ENCODE results near the gene PRAC2.
"Not testable (repeated sequence)": the region's sequence is repeated elsewhere in the genome, so short reads cannot be mapped to it uniquely, and the experiment has no call there.

Gene PRAC2

DNA sequence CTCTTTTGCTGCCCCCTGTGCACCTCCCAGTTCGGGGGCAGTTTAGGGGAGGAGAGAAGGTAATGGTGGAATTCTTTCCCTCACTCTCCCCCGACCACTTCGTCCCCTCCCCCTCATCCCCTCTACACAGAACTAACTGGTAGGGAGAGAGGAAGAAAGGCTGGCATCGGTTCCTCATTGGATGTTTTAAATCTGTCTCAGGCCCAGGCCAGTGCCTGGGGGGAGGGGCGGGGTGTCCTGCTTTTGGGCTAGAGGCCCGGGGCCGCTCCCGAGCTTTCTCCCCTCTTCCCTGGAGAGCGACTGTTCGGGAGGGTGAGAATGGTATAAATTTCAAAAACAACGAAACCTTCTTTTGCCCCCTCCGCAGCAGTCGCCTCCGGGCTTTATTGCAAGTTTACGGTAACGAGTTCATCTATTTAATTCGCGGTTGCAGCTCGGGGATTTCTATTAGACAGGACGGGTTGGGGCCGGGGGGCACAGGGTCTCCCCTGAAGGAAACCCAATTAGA is at the start of gene PRAC2:
Gene PRAC2 (plus strand): TSS at position 271 of the 508 bp plus-strand sequence. CDS start 1,226 bp downstream, outside the sequence.
- no peak for DNase-seq (ENCODE audit: low read depth)

DNA sequence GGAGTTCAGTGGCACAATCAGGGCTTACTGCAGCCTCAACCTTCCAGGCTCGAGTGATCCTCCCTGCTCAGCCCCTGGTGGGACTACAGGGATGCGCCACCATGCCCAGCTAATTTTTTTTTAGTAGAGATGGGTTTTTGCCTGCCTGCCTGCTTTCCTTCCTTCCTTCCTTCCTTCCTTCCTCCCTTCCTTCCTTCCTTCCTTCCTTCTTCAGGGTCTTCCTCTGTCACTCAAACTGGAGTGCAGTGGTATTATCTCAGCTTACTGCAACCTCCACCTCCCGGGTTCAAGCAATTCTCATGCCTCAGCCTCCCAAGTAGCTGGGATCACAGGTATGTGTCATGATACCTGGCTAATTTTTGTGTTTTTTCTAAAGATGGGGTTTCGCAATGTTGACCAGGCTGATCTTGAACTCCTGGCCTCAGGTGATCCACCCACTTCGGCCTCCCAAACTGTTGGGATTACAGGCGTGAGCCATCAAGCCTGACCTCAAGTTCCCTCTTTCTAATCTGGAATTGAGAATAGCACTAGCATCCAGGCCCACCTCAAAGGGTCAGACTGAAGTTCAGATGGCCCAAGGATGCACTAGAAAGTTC is 45.9 kb upstream of the PRAC2 start:
- no peak for DNase-seq (ENCODE audit: low read depth)

DNA sequence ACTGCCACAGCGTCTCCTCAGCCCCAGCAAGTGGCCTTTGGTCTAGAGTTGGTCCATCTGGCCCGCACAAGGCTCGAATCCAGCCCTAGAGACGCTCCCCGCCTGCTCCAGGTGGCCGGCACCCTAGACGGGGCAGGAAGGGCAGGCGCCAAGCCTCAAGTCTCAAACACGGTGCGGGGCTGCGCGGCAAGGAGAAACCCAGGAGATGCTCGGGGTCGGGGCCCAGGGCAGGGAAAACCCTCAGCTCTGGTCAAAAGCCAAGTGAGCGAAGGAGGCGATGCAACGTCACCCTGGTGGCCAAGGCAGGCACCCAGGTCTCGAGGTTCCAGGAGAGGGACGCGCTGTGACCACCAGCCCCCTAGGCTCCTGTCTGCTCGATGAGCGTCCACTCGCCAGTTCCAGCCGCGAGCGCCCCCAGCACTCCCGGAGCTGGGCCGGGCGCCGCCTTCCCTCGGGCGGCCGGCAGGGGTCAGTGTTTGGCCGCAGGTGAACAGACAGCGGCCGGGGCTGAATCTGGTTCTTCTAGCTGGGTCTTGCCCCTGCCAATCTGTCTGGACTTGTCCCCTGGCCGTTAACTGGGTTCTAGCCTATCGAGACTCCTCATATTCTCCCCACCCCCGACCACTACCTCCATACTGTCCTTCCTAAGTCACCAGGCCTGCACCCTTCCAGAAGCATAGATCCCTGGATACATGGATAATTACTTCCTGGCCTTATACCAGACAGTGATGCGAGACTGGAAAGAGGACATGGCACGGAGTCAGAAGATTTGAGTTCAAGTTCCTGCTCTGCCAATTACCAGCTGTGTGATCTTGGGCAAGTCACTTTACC is 44.6 kb upstream of the PRAC2 start:
- DNase-seq (ENCODE audit: low read depth) = peak; percentile 50

- DNase-seq (ENCODE audit: low read depth) = no peak
These were observed 43.4 kb upstream of the PRAC2 start for GRCh38 chr17:48679385-48680096.

GRCh38 chr17:48681609-48682008 is 41.4 kb upstream of the PRAC2 start:
- DNase-seq (ENCODE audit: low read depth) = no peak

DNA sequence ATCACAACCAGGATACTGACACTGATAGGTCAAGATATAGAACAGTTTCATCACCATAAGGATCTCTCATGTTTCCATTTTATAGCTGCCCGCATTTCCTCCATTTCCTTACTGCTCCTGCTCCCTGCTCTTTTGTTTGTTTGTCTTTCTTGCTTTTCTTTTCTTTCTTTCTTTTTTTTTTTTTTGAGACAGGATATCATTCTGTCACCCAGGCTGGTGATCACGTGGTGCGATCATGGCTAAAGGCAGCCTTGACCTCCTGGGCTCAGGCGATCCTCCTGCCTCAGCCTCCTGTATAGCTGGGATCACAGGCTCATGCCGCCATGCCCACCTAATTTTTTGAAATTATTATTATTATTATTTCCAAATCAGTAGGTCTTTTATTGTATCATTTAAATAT is 32.3 kb upstream of the PRAC2 start:
- DNase-seq (ENCODE audit: low read depth) = no peak

DNA sequence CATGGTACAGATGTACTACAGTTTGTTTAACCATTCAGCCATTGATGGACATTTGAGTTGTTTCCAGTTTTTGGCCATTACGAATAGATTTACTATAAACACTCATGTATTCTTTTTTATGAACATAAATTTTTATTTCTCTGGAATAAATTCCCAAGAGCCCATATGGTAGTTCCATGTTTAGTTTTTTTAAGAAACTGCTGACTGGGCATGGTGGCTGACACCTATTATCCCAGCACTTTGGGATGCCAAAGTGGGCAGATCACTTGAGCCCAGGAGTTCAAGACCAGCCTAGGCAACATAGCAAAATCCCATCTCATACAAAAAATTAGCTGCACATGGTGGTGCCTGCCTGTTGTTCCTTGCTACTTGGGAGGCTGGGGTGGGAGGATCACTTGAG is 30.9 kb upstream of the PRAC2 start:
- no peak for DNase-seq (ENCODE audit: low read depth)

- DNase-seq (ENCODE audit: low read depth) = no peak
These were observed 29.8 kb upstream of the PRAC2 start for GRCh38 chr17:48693178-48693577.

DNA sequence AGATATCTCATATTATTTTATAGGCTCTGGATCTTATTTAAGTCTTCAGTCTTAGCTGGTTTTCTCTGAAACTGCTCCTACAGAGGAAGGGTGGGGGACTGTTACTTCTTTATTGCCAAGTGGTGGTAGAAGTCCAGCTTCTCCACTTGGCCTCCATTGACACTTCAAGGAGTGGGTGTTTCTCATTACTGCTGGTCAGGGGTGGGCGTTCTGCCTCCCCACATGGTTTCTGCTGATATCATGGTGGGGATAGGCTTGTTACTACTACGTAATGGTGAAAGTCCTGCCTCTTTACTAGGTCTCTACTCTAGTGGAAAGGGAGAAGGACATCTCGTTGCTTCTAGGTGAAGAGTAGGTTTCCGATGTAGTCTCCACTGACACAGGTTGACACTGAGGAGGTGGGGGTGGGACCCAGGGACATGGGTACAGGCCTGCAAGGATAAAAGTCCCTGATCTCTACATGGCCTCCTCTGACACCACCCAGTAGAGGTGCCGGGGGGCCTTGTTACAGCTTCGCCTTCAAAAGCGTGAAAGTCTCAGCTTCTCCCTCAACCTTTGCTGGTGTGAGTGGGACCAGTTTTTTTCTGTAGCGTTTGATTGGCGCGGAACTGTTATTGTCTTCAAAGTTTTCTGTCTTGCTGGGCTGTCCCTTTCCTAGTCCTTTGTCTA is 21.0 kb upstream of the PRAC2 start:
- no peak for DNase-seq (ENCODE audit: low read depth)

- DNase-seq (ENCODE audit: low read depth) = no peak
These were observed 18.4 kb upstream of the PRAC2 start for GRCh38 chr17:48704361-48705248.

DNA sequence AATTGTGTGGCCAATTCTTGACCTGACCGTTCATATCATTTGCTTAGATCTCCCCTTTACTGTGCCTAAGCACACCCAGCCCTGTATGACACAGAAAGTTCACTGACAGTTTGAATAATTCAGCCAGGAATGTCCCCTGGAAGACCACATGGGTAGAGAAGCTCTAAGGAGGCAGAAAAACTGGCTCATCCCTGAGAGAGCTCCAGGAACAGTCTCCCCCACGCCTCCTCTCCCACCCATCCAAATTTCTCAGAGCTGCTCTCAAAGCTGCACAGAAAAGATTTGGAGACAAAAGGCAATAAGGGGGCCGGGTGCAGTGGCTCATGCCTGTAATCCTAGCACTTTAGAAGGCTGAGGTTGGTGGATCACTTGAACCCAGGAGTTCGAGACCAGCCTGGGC is 11.9 kb upstream of the PRAC2 start:
- DNase-seq (ENCODE audit: low read depth) = no peak

DNA sequence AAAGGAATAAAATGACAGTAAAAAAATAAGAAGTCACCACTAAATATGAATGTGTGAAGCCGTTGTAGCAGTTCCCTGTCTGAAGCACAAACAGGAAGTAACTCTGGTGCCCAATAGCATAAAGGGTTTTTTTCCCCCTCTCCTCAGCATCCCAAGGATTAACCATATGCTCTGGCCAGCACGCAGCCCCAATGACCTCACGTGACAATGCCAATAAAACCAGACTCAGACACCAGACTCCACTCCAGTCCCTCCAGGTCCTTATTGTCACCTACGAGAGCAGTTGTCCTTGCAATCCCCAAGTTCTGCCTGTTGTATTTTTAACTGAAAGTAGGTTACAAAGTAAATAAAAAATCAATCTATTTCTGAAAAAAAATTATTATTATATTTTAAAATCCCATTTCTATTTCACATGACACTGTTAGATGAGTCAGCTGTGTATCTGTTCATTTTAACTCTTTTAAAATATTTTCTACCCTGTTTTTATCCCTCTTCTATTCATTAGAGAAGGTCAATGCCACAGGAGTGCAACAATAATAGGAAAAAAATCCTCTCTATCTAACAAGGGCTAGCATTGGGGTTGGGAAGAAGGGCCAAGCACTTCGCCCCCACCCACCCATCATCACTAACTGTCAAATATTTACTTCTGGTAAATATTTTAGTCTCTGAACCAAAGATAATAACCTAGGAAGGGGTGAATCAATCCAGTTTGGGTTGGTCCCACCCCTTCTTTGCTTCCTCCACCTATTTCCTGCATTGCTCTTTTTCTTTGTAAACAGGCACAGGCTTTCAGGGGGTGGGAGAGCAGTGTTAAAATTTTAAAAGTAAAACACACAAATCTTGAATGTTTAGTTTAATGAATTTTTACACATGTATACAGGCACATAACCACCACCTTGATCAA is 7.2 kb upstream of the PRAC2 start:
- no peak for DNase-seq (ENCODE audit: low read depth)

DNA sequence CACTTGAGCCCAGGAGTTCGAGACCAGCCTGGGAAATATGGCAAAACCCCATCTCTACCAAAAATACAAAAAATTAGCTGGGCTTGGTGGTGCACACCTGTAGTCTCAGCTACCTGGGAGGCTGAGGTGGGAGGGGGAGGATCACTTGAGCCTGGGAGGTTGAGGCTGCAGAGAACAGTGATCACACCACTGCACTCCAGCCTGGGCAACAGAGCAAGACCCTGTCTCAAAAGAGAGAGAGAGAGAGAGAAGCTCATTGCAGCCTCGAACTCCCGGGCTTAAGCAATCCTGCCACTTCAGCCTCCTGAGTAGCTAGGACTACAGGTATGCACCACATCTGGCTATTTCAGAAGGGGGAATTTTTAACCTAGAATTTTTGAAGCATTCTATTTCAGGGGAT is 6.4 kb upstream of the PRAC2 start:
- not testable (repeated sequence) for DNase-seq (ENCODE audit: low read depth)

- no peak for DNase-seq (ENCODE audit: low read depth)
These were observed 5.4 kb upstream of the PRAC2 start for GRCh38 chr17:48717367-48718226.

DNA sequence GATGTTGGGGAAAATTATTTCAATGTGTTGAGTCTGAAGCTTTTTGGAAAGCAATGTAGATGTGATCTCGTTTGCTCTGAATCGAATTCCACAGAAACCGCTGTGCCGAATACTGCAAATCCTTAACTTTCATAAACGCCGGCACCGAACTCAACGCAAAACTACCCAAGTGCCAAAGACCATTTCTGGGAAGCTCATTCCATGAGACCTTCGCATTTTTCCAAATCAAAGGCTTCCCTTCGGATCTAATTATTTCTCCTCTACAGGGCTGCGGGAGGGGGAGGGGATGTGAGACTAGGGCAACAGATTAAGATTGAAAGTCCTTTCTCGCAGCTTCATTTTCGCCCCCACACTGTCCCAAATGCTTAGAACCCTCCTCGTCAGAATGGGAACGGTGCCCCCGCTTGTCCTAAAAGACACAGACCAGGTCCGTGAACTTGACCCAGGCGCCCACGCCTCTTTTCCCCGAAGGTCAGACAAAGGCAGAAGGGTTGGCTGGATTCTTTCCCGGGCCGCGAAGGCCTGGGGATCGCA is 4.7 kb upstream of the PRAC2 start:
- DNase-seq (ENCODE audit: low read depth) = no peak

- no peak for DNase-seq (ENCODE audit: low read depth)
These were observed 4.0 kb upstream of the PRAC2 start for GRCh38 chr17:48718761-48719641.

- DNase-seq (ENCODE audit: low read depth) = no peak
These were observed 3.2 kb upstream of the PRAC2 start for GRCh38 chr17:48719642-48720265.
